Measurements from ENCODE around the gene ADAMTS17. TPM values are rescaled to one million over a fixed set of nuclear protein-coding genes. Genes with fewer than 3 reads are reported as not detected.
A peak's percentile ranks its signal among the peaks of the same experiment; 100 is the strongest.

Gene ADAMTS17
- total and polyA plus RNA-seq, 11 donors = 0.30 to 2.4 (median 1.2) TPM

- Histone ChIP-seq H3K36me3 (no peaks in the 10 kb centered on the region), H3K27me3 (no peaks in the 10 kb centered on the region), H3K9me3 (no peaks in the 10 kb centered on the region), H3K4me3 (peak overlapping the region in 9 of 12 donors; percentile 20 to 52 (median 39)), H3K4me1 (peaks cover 0 to 13% (median 0%) of the 10 kb centered on the region in 12 donors), H3K27ac (peak overlapping the region in 8 of 12 donors; percentile 3 to 64 (median 44))
- TF ChIP-seq, protein P1, sequence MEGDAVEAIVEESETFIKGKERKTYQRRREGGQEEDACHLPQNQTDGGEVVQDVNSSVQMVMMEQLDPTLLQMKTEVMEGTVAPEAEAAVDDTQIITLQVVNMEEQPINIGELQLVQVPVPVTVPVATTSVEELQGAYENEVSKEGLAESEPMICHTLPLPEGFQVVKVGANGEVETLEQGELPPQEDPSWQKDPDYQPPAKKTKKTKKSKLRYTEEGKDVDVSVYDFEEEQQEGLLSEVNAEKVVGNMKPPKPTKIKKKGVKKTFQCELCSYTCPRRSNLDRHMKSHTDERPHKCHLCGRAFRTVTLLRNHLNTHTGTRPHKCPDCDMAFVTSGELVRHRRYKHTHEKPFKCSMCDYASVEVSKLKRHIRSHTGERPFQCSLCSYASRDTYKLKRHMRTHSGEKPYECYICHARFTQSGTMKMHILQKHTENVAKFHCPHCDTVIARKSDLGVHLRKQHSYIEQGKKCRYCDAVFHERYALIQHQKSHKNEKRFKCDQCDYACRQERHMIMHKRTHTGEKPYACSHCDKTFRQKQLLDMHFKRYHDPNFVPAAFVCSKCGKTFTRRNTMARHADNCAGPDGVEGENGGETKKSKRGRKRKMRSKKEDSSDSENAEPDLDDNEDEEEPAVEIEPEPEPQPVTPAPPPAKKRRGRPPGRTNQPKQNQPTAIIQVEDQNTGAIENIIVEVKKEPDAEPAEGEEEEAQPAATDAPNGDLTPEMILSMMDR (IDR thresholded peaks at IDR 0.05) = peak; percentile 39 to 80 (median 57)
- no peak for TF ChIP-seq POLR2A (IDR thresholded peaks at IDR 0.05)
- WGBS, 4 donors = 49 to 73% (median 64%) methylated on average over 20 to 25 of the region's 25 CpGs
- intact Hi-C loops (cut with DNase I) = loop anchor here (2.0 to 10.0 kb wide), 9 partner anchors 57 to 211 kb away; partner anchors contain the start of gene ADAMTS17 (in 1 of the 10)
- peak in 3 of 4 donors; percentile 91 to 94 (median 92) for ATAC-seq
- peak; percentile 71 to 81 (median 77) for DNase-seq
Observed at GRCh38 chr15:100131321-100132224, 210.2 kb downstream of the ADAMTS17 start.

DNA sequence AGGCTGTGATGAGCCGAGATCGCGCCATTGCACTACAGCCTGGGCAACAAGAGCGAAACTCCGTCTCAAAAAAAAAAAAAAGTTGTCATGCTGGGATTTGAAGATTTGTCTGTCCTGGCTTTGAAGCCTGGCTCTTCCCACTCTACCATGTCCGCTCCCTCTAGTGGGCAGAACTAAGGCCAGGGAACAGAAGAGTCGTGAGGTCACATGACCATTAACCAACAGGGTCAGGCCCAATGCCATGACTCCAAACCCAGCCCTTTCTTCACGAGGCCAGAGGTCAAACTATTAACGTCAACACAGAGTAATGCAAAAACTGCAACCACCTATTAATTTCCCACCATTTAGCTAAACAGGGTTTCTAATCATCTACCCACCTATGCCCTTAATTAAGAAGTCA is 212.1 kb downstream of the ADAMTS17 start:
- TF ChIP-seq POLR2A (IDR thresholded peaks at IDR 0.05) = no peak
- TF ChIP-seq, protein P1 (IDR thresholded peaks at IDR 0.05) = no peak
- no peak for ATAC-seq
- intact Hi-C loops (cut with DNase I) = loop anchor here (5.0 to 10.0 kb wide), 7 partner anchors 55 to 213 kb away; partner anchors contain the start of gene ADAMTS17 (in 1 of the 10)
- DNase-seq = no peak
- no peak overlapping the region for H3K4me3 ChIP-seq
- H3K9me3 ChIP-seq = no peaks in the 10 kb centered on the region
- no peak overlapping the region for H3K27ac ChIP-seq
- no peaks in the 10 kb centered on the region for H3K36me3 ChIP-seq
- WGBS, 4 donors = 83 to 89% (median 87%) methylated on average over 9 of the region's 9 CpGs
- peaks cover 0 to 23% (median 1%) of the 10 kb centered on the region in 12 donors for H3K4me1 ChIP-seq
- H3K27me3 ChIP-seq = no peaks in the 10 kb centered on the region

DNA sequence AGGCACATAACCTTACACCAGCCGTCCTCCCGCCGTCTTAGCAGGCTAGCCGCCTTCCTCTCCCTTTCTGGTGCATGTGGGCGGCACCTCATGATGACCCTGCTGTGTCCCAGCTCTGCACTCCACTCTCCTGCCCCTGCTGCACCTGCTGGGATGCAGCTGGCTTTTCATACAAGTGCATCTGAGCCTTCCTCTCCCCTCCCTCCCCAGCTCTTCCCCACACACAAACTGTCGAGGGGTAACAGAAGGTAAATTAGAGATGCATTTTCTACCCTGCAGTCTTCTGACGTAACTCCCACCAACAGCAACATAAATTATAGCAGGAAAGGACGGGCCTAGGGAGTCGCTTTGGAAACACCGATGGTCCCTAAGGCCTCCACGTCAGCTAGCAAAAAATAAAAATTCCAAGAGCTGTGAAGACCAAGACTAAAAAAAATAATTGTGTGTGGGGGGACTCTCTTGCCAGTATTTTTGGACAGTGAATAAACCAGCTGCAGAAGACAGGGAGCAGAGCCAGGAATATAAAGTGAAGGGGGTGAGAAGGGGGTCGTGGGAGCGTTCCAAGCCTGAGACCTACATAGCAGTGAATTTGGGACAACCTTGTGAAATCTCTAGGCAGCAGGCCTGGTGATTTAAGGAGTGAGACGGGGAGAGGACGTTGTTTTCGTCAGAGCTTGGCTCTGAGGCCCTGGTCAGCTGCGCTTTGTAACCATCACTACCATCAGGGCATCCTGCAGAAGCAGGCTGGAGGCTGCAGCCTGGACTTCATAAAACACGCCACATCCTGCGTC is 216.2 kb downstream of the ADAMTS17 start:
- peaks cover 0 to 22% (median 16%) of the 10 kb centered on the region in 12 donors for H3K9me3 ChIP-seq
- no peaks in the 10 kb centered on the region for H3K36me3 ChIP-seq
- ATAC-seq (peak; percentile 57 to 93 (median 88)), DNase-seq (peak in 4 of 5 donors; percentile 52 to 83 (median 72))
- H3K4me3 ChIP-seq = no peak overlapping the region
- TF ChIP-seq POLR2A (IDR thresholded peaks at IDR 0.05) = no peak
- TF ChIP-seq, protein P1 (IDR thresholded peaks at IDR 0.05) = no peak
- H3K27me3 ChIP-seq = no peaks in the 10 kb centered on the region
- H3K4me1 ChIP-seq = peaks cover 0 to 14% (median 0%) of the 10 kb centered on the region in 12 donors
- intact Hi-C loops (cut with DNase I) = loop anchor here in 1 of 10 donors (10.0 kb wide), 1 partner anchor 161 kb away; no protein-coding TSS in a partner anchor
- 66 to 75% (median 70%) methylated on average over 19 of the region's 19 CpGs for WGBS, 4 donors
- H3K27ac ChIP-seq = peak overlapping the region in 9 of 12 donors; percentile 5 to 68 (median 51)

Measured in heart left ventricle (tissue), 16 donors.